HFF-Myc (cell line): ENCODE results near the gene CAGE1.
"Not testable (repeated sequence)": the region's sequence is repeated elsewhere in the genome, so short reads cannot be mapped to it uniquely, and the experiment has no call there.

Source experiments
- DNase-seq: peaks from one replicate; pipeline ENCODE4 v3.0.0-alpha.2; 2011; ENCODE audit warnings: low read depth; ENCODE audit errors: extremely low read depth
- H3K4me3 ChIP-seq: replicated peaks from 2 replicates; pipeline ENCODE4 v1.5.1; 2011; ENCODE audit warnings: low read depth, mild to moderate bottlenecking, control low read depth, low read length
- TF ChIP-seq, protein P1 (sequence below): IDR thresholded peaks from 2 replicates; pipeline ENCODE4 v1.5.1; 2012; ENCODE audit warnings: mild to moderate bottlenecking, low read depth, low read length, control low read depth; ENCODE audit errors: missing control alignments

The CAGE1 gene

GRCh38 chr6:7367408-7367807 is 22.1 kb downstream of the CAGE1 start:
- TF ChIP-seq, protein P1, sequence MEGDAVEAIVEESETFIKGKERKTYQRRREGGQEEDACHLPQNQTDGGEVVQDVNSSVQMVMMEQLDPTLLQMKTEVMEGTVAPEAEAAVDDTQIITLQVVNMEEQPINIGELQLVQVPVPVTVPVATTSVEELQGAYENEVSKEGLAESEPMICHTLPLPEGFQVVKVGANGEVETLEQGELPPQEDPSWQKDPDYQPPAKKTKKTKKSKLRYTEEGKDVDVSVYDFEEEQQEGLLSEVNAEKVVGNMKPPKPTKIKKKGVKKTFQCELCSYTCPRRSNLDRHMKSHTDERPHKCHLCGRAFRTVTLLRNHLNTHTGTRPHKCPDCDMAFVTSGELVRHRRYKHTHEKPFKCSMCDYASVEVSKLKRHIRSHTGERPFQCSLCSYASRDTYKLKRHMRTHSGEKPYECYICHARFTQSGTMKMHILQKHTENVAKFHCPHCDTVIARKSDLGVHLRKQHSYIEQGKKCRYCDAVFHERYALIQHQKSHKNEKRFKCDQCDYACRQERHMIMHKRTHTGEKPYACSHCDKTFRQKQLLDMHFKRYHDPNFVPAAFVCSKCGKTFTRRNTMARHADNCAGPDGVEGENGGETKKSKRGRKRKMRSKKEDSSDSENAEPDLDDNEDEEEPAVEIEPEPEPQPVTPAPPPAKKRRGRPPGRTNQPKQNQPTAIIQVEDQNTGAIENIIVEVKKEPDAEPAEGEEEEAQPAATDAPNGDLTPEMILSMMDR, result no peak
- no peak for DNase-seq
- H3K4me3 ChIP-seq, result no peak overlapping the region

- H3K4me3 ChIP-seq, DNase-seq: not testable (repeated sequence)
Measured at GRCh38 chr6:7351916-7352315, 37.6 kb downstream of the CAGE1 start.

GRCh38 chr6:7350591-7350990 is 39.0 kb downstream of the CAGE1 start:
- DNase-seq, H3K4me3 ChIP-seq: not testable (repeated sequence)

DNA sequence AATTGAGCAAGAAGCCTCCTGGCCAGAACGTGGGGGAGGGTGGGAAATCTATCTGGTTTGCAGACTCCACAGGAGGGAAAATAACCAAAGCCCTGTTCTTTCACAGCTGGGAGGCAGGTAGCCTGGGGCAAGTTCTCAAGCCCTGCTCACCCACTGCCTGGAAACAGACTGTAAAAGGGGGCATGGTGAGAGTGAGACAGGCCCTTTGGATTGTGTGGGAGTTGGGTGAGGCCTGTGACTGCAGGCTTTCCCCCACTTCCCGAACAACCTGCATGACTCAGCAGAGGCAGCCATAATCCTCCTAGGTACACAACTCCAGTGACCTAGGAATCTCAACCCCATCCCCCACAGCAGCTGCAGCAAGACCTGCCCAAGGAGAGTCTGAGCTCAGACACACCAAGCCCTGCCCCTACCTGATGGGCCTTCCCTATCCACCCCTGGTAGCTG is 42.0 kb downstream of the CAGE1 start:
- DNase-seq, H3K4me3 ChIP-seq: not testable (repeated sequence)

DNA sequence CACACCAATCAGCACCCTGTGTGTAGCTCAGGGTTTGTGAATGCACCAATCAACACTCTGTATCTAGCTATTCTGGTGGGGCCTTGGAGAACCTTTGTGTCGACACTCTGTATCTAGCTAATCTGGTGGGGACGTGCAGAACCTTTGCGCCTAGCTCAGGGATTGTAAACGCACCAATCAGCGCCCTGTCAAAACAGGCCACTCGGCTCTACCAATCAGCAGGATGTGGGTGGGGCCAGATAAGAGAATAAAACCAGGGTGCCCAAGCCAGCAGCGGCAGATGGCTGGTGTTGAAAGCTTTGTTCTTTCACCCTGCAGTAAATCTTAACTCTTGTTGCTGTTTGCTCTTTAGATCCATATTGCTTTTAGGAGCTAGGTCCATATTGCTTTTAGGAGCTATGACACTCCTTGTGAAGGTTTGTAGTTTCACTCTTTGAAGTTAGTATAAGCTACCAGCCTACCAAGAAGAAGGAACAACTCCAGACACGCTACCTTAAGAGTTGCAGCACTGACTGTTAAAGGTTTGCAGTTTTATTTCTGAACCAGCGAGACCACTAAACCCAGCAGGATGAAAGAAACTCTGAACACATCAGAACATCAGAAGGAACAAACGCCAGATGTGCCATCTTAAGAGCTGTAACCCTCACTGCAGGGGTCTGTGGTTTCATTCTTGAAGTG is 44.6 kb downstream of the CAGE1 start:
- not testable (repeated sequence) for DNase-seq, H3K4me3 ChIP-seq

DNA sequence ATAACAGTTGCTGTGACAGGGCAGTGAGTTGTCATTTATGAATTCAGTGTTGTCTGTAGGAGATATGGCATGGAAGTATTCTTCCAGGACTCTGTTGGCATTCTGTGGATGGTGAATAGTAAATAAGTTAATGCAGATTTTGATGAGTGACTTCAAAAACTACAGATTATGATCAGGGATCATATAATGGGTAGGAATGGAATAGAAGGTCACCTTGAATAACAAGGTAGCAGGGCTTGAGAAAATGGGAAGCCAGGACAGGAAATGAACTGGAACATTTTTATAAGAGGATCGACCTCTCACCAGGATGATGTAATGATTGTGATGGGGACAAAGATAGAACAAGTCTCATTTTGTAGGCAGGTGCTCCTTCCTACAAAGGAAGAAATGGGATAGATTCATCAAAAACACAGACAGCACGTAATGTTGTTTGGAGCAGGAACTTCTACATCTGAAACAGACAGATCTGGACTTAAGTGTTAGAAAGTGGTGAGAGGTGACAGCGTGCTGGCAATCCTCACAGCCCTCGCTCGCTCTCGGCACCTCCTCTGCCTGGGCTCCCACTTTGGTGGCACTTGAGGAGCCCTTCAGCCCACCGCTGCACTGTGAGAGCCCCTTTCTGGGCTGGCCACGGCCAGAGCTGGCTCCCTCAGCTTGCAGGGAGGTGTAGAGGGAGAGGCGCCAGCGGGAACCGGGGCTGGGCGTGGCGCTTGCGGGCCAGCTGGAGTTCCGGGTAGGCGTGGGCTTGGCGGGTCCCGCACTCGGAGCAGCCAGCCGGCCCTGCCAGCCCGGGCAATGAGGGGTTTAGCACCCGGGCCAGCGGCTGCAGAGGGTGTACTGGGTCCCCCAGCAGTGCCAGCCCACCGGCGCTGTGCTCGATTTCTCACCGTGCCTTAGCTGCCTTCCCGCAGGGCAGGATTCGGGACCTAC is 45.7 kb downstream of the CAGE1 start:
- H3K4me3 ChIP-seq, result no peak overlapping the region
- TF ChIP-seq, protein P1, result no peak
- DNase-seq, result no peak

- TF ChIP-seq, protein P1, result no peak
- no peak overlapping the region for H3K4me3 ChIP-seq
- peak; percentile 19 for DNase-seq
Measured at GRCh38 chr6:7341989-7342742, 47.4 kb downstream of the CAGE1 start.

GRCh38 chr6:7341271-7341670 is 48.3 kb downstream of the CAGE1 start:
- H3K4me3 ChIP-seq, result no peak overlapping the region
- TF ChIP-seq, protein P1, result no peak
- no peak for DNase-seq
